HEK293T (cell line): ENCODE results near the gene DOCK3.

Experiments
- ARNT ChIP-seq: fragments of 450-650 bp; IDR thresholded peaks from 2 replicates; pipeline ENCODE4 v1.6.1; 2017; ENCODE audit warnings: mild to moderate bottlenecking
- BHLHE40 ChIP-seq: fragments of 450-650 bp; IDR thresholded peaks from 2 replicates; pipeline ENCODE4 v1.6.1; 2016; ENCODE audit warnings: mild to moderate bottlenecking, moderate library complexity, borderline replicate concordance
- FOXA1 ChIP-seq: fragments of 450-650 bp; IDR thresholded peaks from 2 replicates; pipeline ENCODE4 v1.6.1; 2016; ENCODE audit warnings: mild to moderate bottlenecking
- FOXK2 ChIP-seq: fragments of 450-650 bp; IDR thresholded peaks from 2 replicates; pipeline ENCODE4 v1.6.1; 2016; ENCODE audit warnings: mild to moderate bottlenecking
- FOXM1 ChIP-seq: fragments of 450-650 bp; IDR thresholded peaks from 2 replicates; pipeline ENCODE4 v1.6.1; 2017; ENCODE audit warnings: mild to moderate bottlenecking, borderline replicate concordance
- HDGF ChIP-seq: fragments of 450-650 bp; IDR thresholded peaks from 2 replicates; pipeline ENCODE4 v1.6.1; 2017; ENCODE audit warnings: antibody characterized with exemption, borderline replicate concordance
- LEF1 ChIP-seq: fragments of 450-650 bp; IDR thresholded peaks from 2 replicates; pipeline ENCODE4 v1.6.1; 2017; ENCODE audit warnings: mild to moderate bottlenecking, borderline replicate concordance
- NFRKB ChIP-seq: fragments of 450-650 bp; IDR thresholded peaks from 2 replicates; pipeline ENCODE4 v1.6.1; 2016; ENCODE audit warnings: mild to moderate bottlenecking, moderate library complexity
- SP1 ChIP-seq: fragments of 450-650 bp; IDR thresholded peaks from 2 replicates; pipeline ENCODE4 v1.6.1; 2017
- SUZ12 ChIP-seq: fragments of 450-650 bp; IDR thresholded peaks from 2 replicates; pipeline ENCODE4 v1.6.1; 2016; ENCODE audit warnings: mild to moderate bottlenecking
- TARDBP ChIP-seq: fragments of 450-650 bp; IDR thresholded peaks from 2 replicates; pipeline ENCODE4 v1.6.1; 2016

DNA sequence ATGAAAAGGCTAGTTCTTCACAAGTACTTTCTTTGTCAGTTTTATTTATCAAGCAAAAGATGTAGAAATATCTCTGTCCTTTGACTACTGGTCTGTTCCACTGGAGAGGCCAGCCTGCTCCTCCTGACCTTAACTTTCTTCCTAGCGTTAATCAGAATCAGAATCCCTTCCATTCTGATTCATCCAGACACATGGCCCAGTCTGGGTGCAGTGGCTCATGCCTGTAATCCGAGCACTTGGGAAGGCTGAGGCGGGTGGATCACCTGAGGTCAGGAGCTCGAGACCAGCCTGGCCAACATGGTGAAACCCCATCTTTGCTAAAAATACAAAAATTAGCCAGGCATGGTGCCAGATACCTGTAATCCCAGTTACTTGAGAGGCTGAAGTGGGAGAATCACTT, 678.4 kb downstream of the DOCK3 start:
- no peak for TF ChIP-seq ARNT
- no peak for TF ChIP-seq BHLHE40
- no peak for TF ChIP-seq FOXM1
- no peak for TF ChIP-seq TARDBP
- no peak for TF ChIP-seq SP1
- no peak for TF ChIP-seq FOXA1
- TF ChIP-seq HDGF = no peak
- TF ChIP-seq SUZ12 = no peak
- TF ChIP-seq LEF1 = no peak
- TF ChIP-seq FOXK2 = no peak
- TF ChIP-seq NFRKB = no peak
